ENCODE data around the gene VEGFB. TPM values are rescaled to one million over a fixed set of nuclear protein-coding genes. Genes with fewer than 3 reads are reported as not detected.
A peak's percentile ranks its signal among the peaks of the same experiment; 100 is the strongest.

VEGFB gene
- polyA plus RNA-seq, 3 donors, result 0.40 to 5.6 TPM; not detected in 1

GRCh38 chr11:64198511-64198910 lies 35.9 kb upstream of the VEGFB start:
- Histone ChIP-seq H2AFZ (ENCODE audit: insufficient read depth, low read depth, low read length, poor library complexity, severe bottlenecking) (no peak overlapping the region), H3K4me2 (replicated peaks; ENCODE audit: extremely low read depth, low read length, poor library complexity, severe bottlenecking) (no peak overlapping the region), H3K27me3 (ENCODE audit: control insufficient read depth in 2 of 2, insufficient read depth in 2 of 2, low read length in 2 of 2) (no peaks in the 10 kb centered on the region), H3K4me3 (replicated peaks in 1 of 3; ENCODE audit: low read depth in 2 of 3, low read length in 3 of 3) (no peak overlapping the region), H3K79me2 (ENCODE audit: insufficient read depth, low read length) (peaks cover 12% of the 10 kb centered on the region), H3K27ac (ENCODE audit: low read depth in 1 of 2, low read length in 2 of 2) (peak overlapping the region in 1 of 2 donors; percentile 31), H3K9ac (ENCODE audit: insufficient read depth, low read length, poor library complexity, severe bottlenecking) (no peak overlapping the region), H3K36me3 (replicated peaks in 1 of 2; ENCODE audit: control insufficient read depth in 1 of 2, insufficient read depth in 2 of 2, low read length in 2 of 2) (peaks cover 83 to 99% of the 10 kb centered on the region in 2 donors), H4K20me1 (ENCODE audit: insufficient read depth, low read length) (peaks cover 7% of the 10 kb centered on the region), H3K4me1 (ENCODE audit: control insufficient read depth in 1 of 2, insufficient read depth in 2 of 2, low read length in 2 of 2) (peaks cover 8 to 18% of the 10 kb centered on the region in 2 donors), H3K9me3 (replicated peaks in 1 of 2; ENCODE audit: control insufficient read depth in 1 of 2, insufficient read depth in 1 of 2, low read length in 2 of 2) (no peaks in the 10 kb centered on the region)
- peak overlapping the region; percentile 48 to 87 (median 68) for H3K27ac Mint-ChIP-seq
- peaks cover 14% of the 10 kb centered on the region for H3K4me1 Mint-ChIP-seq
- H3K4me3 Mint-ChIP-seq, result no peak overlapping the region
- H3K9me3 Mint-ChIP-seq, result no peaks in the 10 kb centered on the region
- intact Hi-C loops (cut with micrococcal nuclease), result no loop called here
- H3K27me3 Mint-ChIP-seq (ENCODE audit: low read depth in 3 of 3), result peaks cover 0 to 2% (median 0%) of the 10 kb centered on the region in 3 donors
- peaks cover 80 to 99% of the 10 kb centered on the region in 2 donors for H3K36me3 Mint-ChIP-seq
- DNase-seq, result no peak
- 100% methylated on average over 1 of the region's 2 CpGs for WGBS (ENCODE audit: insufficient coverage)
- no peak for TF ChIP-seq CTCF (IDR thresholded peaks at IDR 0.05)

GRCh38 chr11:64201543-64201942 lies 32.8 kb upstream of the VEGFB start:
- no peak overlapping the region for H3K9ac ChIP-seq (ENCODE audit: insufficient read depth, low read length, poor library complexity, severe bottlenecking)
- H3K4me1 ChIP-seq (ENCODE audit: control insufficient read depth in 1 of 2, insufficient read depth in 2 of 2, low read length in 2 of 2), result peaks cover 33 to 46% of the 10 kb centered on the region in 2 donors
- H3K79me2 ChIP-seq (ENCODE audit: insufficient read depth, low read length), result peaks cover 11% of the 10 kb centered on the region
- no peak overlapping the region for H3K4me3 Mint-ChIP-seq
- H3K36me3 ChIP-seq (replicated peaks in 1 of 2; ENCODE audit: control insufficient read depth in 1 of 2, insufficient read depth in 2 of 2, low read length in 2 of 2), result peaks cover 61 to 76% of the 10 kb centered on the region in 2 donors
- H3K4me2 ChIP-seq (replicated peaks; ENCODE audit: extremely low read depth, low read length, poor library complexity, severe bottlenecking), result no peak overlapping the region
- H3K4me1 Mint-ChIP-seq, result peaks cover 40% of the 10 kb centered on the region
- intact Hi-C loops (cut with micrococcal nuclease), result no loop called here
- H3K27ac Mint-ChIP-seq, result peak overlapping the region in 2 of 7 donors; percentile 0 to 3
- no peak for DNase-seq
- WGBS (ENCODE audit: insufficient coverage), result 83% methylated on average over 2 of the region's 3 CpGs
- no peak overlapping the region for H2AFZ ChIP-seq (ENCODE audit: insufficient read depth, low read depth, low read length, poor library complexity, severe bottlenecking)
- H3K4me3 ChIP-seq (replicated peaks in 1 of 3; ENCODE audit: low read depth in 2 of 3, low read length in 3 of 3), result no peak overlapping the region
- no peak for TF ChIP-seq CTCF (IDR thresholded peaks at IDR 0.05)
- peaks cover 65 to 80% of the 10 kb centered on the region in 2 donors for H3K36me3 Mint-ChIP-seq
- H3K27me3 ChIP-seq (ENCODE audit: control insufficient read depth in 2 of 2, insufficient read depth in 2 of 2, low read length in 2 of 2), result no peaks in the 10 kb centered on the region
- H3K27me3 Mint-ChIP-seq (ENCODE audit: low read depth in 3 of 3), result peaks cover 0 to 2% (median 0%) of the 10 kb centered on the region in 3 donors
- H3K27ac ChIP-seq (ENCODE audit: low read depth in 1 of 2, low read length in 2 of 2), result no peak overlapping the region
- peaks cover 0 to 1% (median 0%) of the 10 kb centered on the region in 7 donors for H3K9me3 Mint-ChIP-seq
- H3K9me3 ChIP-seq (replicated peaks in 1 of 2; ENCODE audit: control insufficient read depth in 1 of 2, insufficient read depth in 1 of 2, low read length in 2 of 2), result no peaks in the 10 kb centered on the region
- peaks cover 5% of the 10 kb centered on the region for H4K20me1 ChIP-seq (ENCODE audit: insufficient read depth, low read length)

Measured in CD14-positive monocyte (primary cell).